C4-2B (cell line): Measurements from ENCODE around the gene CTSL.

Source experiments
- H3K27ac ChIP-seq: fragments of 450-650 bp; 2 replicates; pipeline ENCODE4 v1.5.1; 2017
- CTCF ChIP-seq: fragments of 450-650 bp; conservative IDR thresholded peaks from 2 replicates; pipeline ENCODE4 v1.5.1; 2017; ENCODE audit warnings: mild to moderate bottlenecking
- ZFX ChIP-seq: fragments of 450-650 bp; IDR thresholded peaks from 2 replicates; pipeline ENCODE4 v1.6.1; 2017

CTSL gene

DNA sequence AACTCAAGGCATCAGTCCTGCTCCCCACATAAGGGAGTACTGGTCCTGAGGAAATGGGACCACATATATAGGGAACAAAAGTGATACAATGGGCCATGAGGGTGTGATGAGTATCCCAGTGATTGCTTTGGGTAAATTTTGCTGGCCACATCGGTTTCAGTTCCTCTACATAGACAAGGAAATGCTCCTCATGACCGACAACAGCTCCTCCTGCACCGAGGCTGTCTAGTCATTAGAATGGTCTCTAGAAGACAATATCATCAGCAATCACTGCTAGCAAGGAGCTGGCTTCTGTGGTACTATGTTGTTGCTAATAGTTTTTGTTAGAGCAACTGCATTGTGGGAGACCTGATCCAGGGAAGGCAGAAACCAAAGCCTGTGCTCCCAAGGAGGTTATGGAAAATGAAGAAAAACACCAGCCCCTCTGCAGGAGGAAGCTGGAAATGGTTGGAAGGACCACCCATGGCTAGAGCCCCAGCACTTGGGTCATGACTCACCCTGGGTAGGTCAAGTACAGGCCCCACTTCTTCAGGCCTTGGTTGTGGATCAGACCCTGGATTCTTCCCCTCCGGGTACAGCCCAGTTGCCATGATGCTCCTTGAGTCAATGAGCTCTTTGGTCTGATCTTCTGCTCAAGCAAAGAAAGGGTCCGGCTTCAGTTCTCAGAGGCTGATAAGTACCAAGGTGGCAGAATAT is 3.4 kb upstream of the CTSL start:
- H3K27ac ChIP-seq: no peak overlapping the region
- TF ChIP-seq ZFX: no peak
- no peak for TF ChIP-seq CTCF

GRCh38 chr9:87725356-87725899 is 491 bp upstream of the CTSL start:
- TF ChIP-seq CTCF (no peak), ZFX (no peak)
- peak overlapping the region; percentile 78 for H3K27ac ChIP-seq

DNA sequence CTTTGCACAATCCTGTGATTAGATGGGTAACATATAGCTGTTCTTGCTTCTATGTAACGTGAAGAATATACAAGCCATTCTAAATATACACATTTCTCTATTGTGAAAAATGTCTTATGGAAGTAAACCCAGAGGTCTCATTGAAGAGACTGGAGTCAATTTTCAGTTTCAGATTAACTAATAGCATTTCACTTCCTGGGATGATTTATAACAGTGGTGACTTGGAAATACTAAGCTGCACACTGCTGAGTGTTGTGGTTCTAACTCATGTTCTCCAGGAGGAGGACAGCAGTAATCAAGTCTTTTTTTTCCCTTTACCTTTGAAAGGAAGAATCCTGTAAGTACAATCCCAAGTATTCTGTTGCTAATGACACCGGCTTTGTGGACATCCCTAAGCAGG is 3.3 kb downstream of the CTSL start:
- H3K27ac ChIP-seq: no peak overlapping the region
- no peak for TF ChIP-seq ZFX
- TF ChIP-seq CTCF: no peak

GRCh38 chr9:87731321-87731720 is 5.4 kb downstream of the CTSL start:
- H3K27ac ChIP-seq: no peak overlapping the region
- TF ChIP-seq ZFX: no peak

- TF ChIP-seq CTCF: no peak
- no peak for TF ChIP-seq ZFX
- H3K27ac ChIP-seq: no peak overlapping the region
These were observed 6.4 kb downstream of the CTSL start for GRCh38 chr9:87732344-87732743.

- H3K27ac ChIP-seq: no peak overlapping the region
- TF ChIP-seq CTCF: no peak
- TF ChIP-seq ZFX: no peak
These were observed 6.8 kb downstream of the CTSL start for GRCh38 chr9:87732756-87733155.

- TF ChIP-seq ZFX: no peak
- no peak for TF ChIP-seq CTCF
- H3K27ac ChIP-seq: no peak overlapping the region
These were observed 7.5 kb downstream of the CTSL start for GRCh38 chr9:87733273-87734052.
